Measurements from ENCODE around the gene PAX2. TPM values are rescaled to one million over a fixed set of nuclear protein-coding genes. Genes with fewer than 3 reads are reported as not detected.

The PAX2 gene
- total RNA-seq, 1 experiment from 2014 or later, result 0.45 TPM

- Mint-ChIP-seq H3K4me3 (ENCODE audit: unreplicated experiment) (no peak overlapping the region), H3K36me3 (ENCODE audit: insufficient read depth, unreplicated experiment) (no peaks in the 10 kb centered on the region), H3K9me3 (ENCODE audit: unreplicated experiment) (no peaks in the 10 kb centered on the region), H3K27me3 (ENCODE audit: insufficient read depth, unreplicated experiment) (peaks cover 19% of the 10 kb centered on the region), H3K4me1 (ENCODE audit: low read depth, unreplicated experiment) (no peaks in the 10 kb centered on the region), H3K27ac (ENCODE audit: unreplicated experiment) (no peak overlapping the region)
- Histone ChIP-seq H3K4me3 (ENCODE audit: low read depth, low read length) (no peak overlapping the region), H3K27me3 (replicated peaks; ENCODE audit: control insufficient read depth, insufficient read depth, low read length) (no peaks in the 10 kb centered on the region), H3K4me1 (no peaks in the 10 kb centered on the region), H3K36me3 (ENCODE audit: control insufficient read depth, insufficient read depth, low read length) (no peaks in the 10 kb centered on the region), H3K9me3 (no peaks in the 10 kb centered on the region)
- DNase-seq, result no peak
- intact Hi-C loops (cut with micrococcal nuclease; ENCODE audit: unreplicated experiment), result no loop called here
- TF ChIP-seq CTCF (IDR thresholded peaks at IDR 0.05; ENCODE audit: insufficient read depth in 1 of 2, low read depth in 1 of 2, low read length in 1 of 2, severe bottlenecking in 1 of 2, unreplicated experiment in 1 of 2), result no peak
- ChIA-PET CTCF (no interaction called here), POLR2A (no interaction called here)
- BruUV-seq (replicated peaks), result no TSS peak
Measured at GRCh38 chr10:100769481-100769880, 24.1 kb downstream of the PAX2 start.

- no peaks in the 10 kb centered on the region for H3K9me3 Mint-ChIP-seq (ENCODE audit: unreplicated experiment)
- no TSS peak for BruUV-seq (replicated peaks)
- CTCF ChIA-PET, result no interaction called here
Measured at GRCh38 chr10:100773646-100774045, 28.3 kb downstream of the PAX2 start.

GRCh38 chr10:100774223-100774622, 28.8 kb downstream of the PAX2 start:
- TF ChIP-seq CTCF (IDR thresholded peaks at IDR 0.05; ENCODE audit: insufficient read depth in 1 of 2, low read depth in 1 of 2, low read length in 1 of 2, severe bottlenecking in 1 of 2, unreplicated experiment in 1 of 2), result no peak
- BruUV-seq (replicated peaks), result no TSS peak
- no peak for DNase-seq
- Histone ChIP-seq H3K36me3 (ENCODE audit: control insufficient read depth, insufficient read depth, low read length) (no peaks in the 10 kb centered on the region), H3K4me3 (ENCODE audit: low read depth, low read length) (no peak overlapping the region), H3K4me1 (no peaks in the 10 kb centered on the region), H3K27me3 (replicated peaks; ENCODE audit: control insufficient read depth, insufficient read depth, low read length) (peaks cover 3% of the 10 kb centered on the region), H3K9me3 (no peaks in the 10 kb centered on the region)
- Mint-ChIP-seq H3K36me3 (ENCODE audit: insufficient read depth, unreplicated experiment) (no peaks in the 10 kb centered on the region), H3K4me3 (ENCODE audit: unreplicated experiment) (no peak overlapping the region), H3K4me1 (ENCODE audit: low read depth, unreplicated experiment) (peaks cover 7% of the 10 kb centered on the region), H3K27me3 (ENCODE audit: insufficient read depth, unreplicated experiment) (peaks cover 17% of the 10 kb centered on the region), H3K9me3 (ENCODE audit: unreplicated experiment) (no peaks in the 10 kb centered on the region), H3K27ac (ENCODE audit: unreplicated experiment) (no peak overlapping the region)
- ChIA-PET CTCF (no interaction called here), POLR2A (no interaction called here)
- intact Hi-C loops (cut with micrococcal nuclease; ENCODE audit: unreplicated experiment), result no loop called here

More at GRCh38 chr10:100773646-100774045, 28.3 kb downstream of the PAX2 start:
- Histone ChIP-seq H3K4me3 (ENCODE audit: low read depth, low read length) (no peak overlapping the region), H3K36me3 (ENCODE audit: control insufficient read depth, insufficient read depth, low read length) (no peaks in the 10 kb centered on the region), H3K27me3 (replicated peaks; ENCODE audit: control insufficient read depth, insufficient read depth, low read length) (peaks cover 3% of the 10 kb centered on the region), H3K4me1 (no peaks in the 10 kb centered on the region), H3K9me3 (no peaks in the 10 kb centered on the region)
- H3K36me3 Mint-ChIP-seq (ENCODE audit: insufficient read depth, unreplicated experiment), result no peaks in the 10 kb centered on the region
- intact Hi-C loops (cut with micrococcal nuclease; ENCODE audit: unreplicated experiment), result no loop called here
- peaks cover 7% of the 10 kb centered on the region for H3K4me1 Mint-ChIP-seq (ENCODE audit: low read depth, unreplicated experiment)
- no peak overlapping the region for H3K4me3 Mint-ChIP-seq (ENCODE audit: unreplicated experiment)
- TF ChIP-seq CTCF (IDR thresholded peaks at IDR 0.05; ENCODE audit: insufficient read depth in 1 of 2, low read depth in 1 of 2, low read length in 1 of 2, severe bottlenecking in 1 of 2, unreplicated experiment in 1 of 2), result no peak
- no peak overlapping the region for H3K27ac Mint-ChIP-seq (ENCODE audit: unreplicated experiment)
- H3K27me3 Mint-ChIP-seq (ENCODE audit: insufficient read depth, unreplicated experiment), result peaks cover 17% of the 10 kb centered on the region
- POLR2A ChIA-PET, result no interaction called here
- no peak for DNase-seq

Data from Caco-2 (cell line).